HepG2 (cell line): ENCODE data around the gene AP5Z1. TPM values are rescaled to one million over a fixed set of nuclear protein-coding genes. Genes with fewer than 3 reads are reported as not detected.

Experiments
- ARNT ChIP-seq: fragments of 450-650 bp; IDR thresholded peaks from 2 replicates; pipeline ENCODE4 v1.6.1; 2017
- GABPB1 ChIP-seq: IDR thresholded peaks from 2 replicates; pipeline ENCODE4 v1.6.1; 2016; ENCODE audit warnings: mild to moderate bottlenecking, missing genetic modification reagents, moderate library complexity, missing compliant biosample characterization
- JUNB ChIP-seq: sonication (generic); formaldehyde crosslinking; IDR thresholded peaks from 2 replicates; pipeline ENCODE4 v1.8.0; 2022; ENCODE audit warnings: missing genetic modification reagents, mild to moderate bottlenecking, borderline replicate concordance
- MAFK ChIP-seq, 2 experiments: IDR thresholded peaks in 1 of 2; conservative IDR thresholded peaks in 1 of 2; 2 replicates each; pipeline ENCODE4 v1.6.1; 2011; ENCODE audit warnings: improper control_type of control experiment in 2 of 2, low read length in 2 of 2
- MED8 ChIP-seq: sonication (generic); formaldehyde crosslinking; IDR thresholded peaks from 2 replicates; pipeline ENCODE4 v1.8.1; 2023; ENCODE audit warnings: mild to moderate bottlenecking, missing genetic modification reagents; ENCODE audit not compliant: insufficient replicate concordance
- MZF1 ChIP-seq: sonication (generic); formaldehyde crosslinking; IDR thresholded peaks from 2 replicates; pipeline ENCODE4 v1.8.1; 2023; ENCODE audit warnings: mild to moderate bottlenecking, missing genetic modification reagents, borderline replicate concordance
- NR3C1 ChIP-seq: sonication (generic); formaldehyde crosslinking; IDR thresholded peaks from 2 replicates; pipeline ENCODE4 v1.4.0; 2020; ENCODE audit warnings: missing genetic modification reagents
- RELA ChIP-seq: sonication (generic); formaldehyde crosslinking; IDR thresholded peaks from 2 replicates; pipeline ENCODE4 v1.4.0; 2020; ENCODE audit warnings: missing genetic modification reagents
- SIN3B ChIP-seq: fragments of 150-350 bp; IDR thresholded peaks from 2 replicates; pipeline ENCODE4 v1.6.1; 2014; ENCODE audit warnings: low read length
- SNRNP70 ChIP-seq: fragments of 200-400 bp; formaldehyde crosslinking; IDR thresholded peaks from 2 replicates; pipeline ENCODE4 v1.6.1; 2017; ENCODE audit warnings: mild to moderate bottlenecking, low read depth, low read length, moderate library complexity
- YY1 ChIP-seq: IDR thresholded peaks from 2 replicates; pipeline ENCODE4 v1.6.1; 2011; ENCODE audit warnings: low read length, low read depth, moderate library complexity, mild to moderate bottlenecking; ENCODE audit not compliant: insufficient read depth, insufficient replicate concordance
- ZFY ChIP-seq: sonication (generic); formaldehyde crosslinking; IDR thresholded peaks from 2 replicates; pipeline ENCODE4 v1.4.0; 2020; ENCODE audit warnings: missing genetic modification reagents
- ZNF317 ChIP-seq: sonication (generic); formaldehyde crosslinking; IDR thresholded peaks from 2 replicates; pipeline ENCODE4 v1.5.0; 2020; ENCODE audit warnings: mild to moderate bottlenecking, missing genetic modification reagents
- ZNF432 ChIP-seq: sonication (generic); formaldehyde crosslinking; IDR thresholded peaks from 2 replicates; pipeline ENCODE4 v1.5.0; 2020; ENCODE audit warnings: missing genetic modification reagents, mild to moderate bottlenecking, borderline replicate concordance
- ZNF549 ChIP-seq: sonication (generic); formaldehyde crosslinking; IDR thresholded peaks from 2 replicates; pipeline ENCODE4 v1.5.0; 2020; ENCODE audit warnings: missing genetic modification reagents
- ZNF775 ChIP-seq: sonication (generic); formaldehyde crosslinking; IDR thresholded peaks from 2 replicates; pipeline ENCODE4 v1.4.0; 2020; ENCODE audit warnings: missing genetic modification reagents, mild to moderate bottlenecking, moderate library complexity, borderline replicate concordance
- ZNF776 ChIP-seq: sonication (generic); formaldehyde crosslinking; IDR thresholded peaks from 2 replicates; pipeline ENCODE4 v1.4.0; 2020; ENCODE audit warnings: mild to moderate bottlenecking, missing genetic modification reagents
- ZSCAN20 ChIP-seq: sonication (generic); formaldehyde crosslinking; IDR thresholded peaks from 2 replicates; pipeline ENCODE4 v1.4.0; 2020; ENCODE audit warnings: missing genetic modification reagents, mild to moderate bottlenecking, borderline replicate concordance
- polyA plus RNA-seq, 8 experiments: library from polyadenylated mRNA; depleted of rRNA in 3 of 8; stranded (reverse) in 7 of 8; unstranded in 1 of 8; fragments of >200 nt; fragmentation: Illumina TruSeq in 4 of 8; extraction: Trizol in 4 of 8; gene quantifications; 2 replicates each; pipeline versions ENCODE4 v1.2.1 to v1.2.3, GENCODE V29; 2011 to 2016; ENCODE audit warnings: low read depth in 4 of 8, missing spikeins in 1 of 8, mixed read lengths in 1 of 8; ENCODE audit not compliant: insufficient read depth in 1 of 8
- total RNA-seq, 5 experiments: library from RNA; depleted of rRNA; stranded (reverse); fragments of >200 nt; fragmentation: Illumina TruSeq; extraction: Trizol; gene quantifications; 2 replicates each; pipeline ENCODE4 v1.2.3, GENCODE V29; 2016; ENCODE audit warnings: low read depth in 1 of 5
- TF ChIP-seq, protein P1 (sequence below): sonication (generic); formaldehyde crosslinking; IDR thresholded peaks from 2 replicates; pipeline ENCODE4 v1.5.0; 2020; ENCODE audit warnings: missing genetic modification reagents
- TF ChIP-seq, protein P2 (sequence below): IDR thresholded peaks from 2 replicates; pipeline ENCODE4 v1.6.1; 2016; ENCODE audit warnings: low read depth, missing genetic modification reagents, missing compliant biosample characterization
- TF ChIP-seq, protein P3 (sequence below): sonication (generic); formaldehyde crosslinking; IDR thresholded peaks from 2 replicates; pipeline ENCODE4 v1.5.1; 2020; ENCODE audit warnings: missing genetic modification reagents, mild to moderate bottlenecking, borderline replicate concordance
- TF ChIP-seq, protein P4 (sequence below): sonication (generic); formaldehyde crosslinking; IDR thresholded peaks from 2 replicates; pipeline ENCODE4 v1.4.0; 2020; ENCODE audit warnings: mild to moderate bottlenecking, missing genetic modification reagents

Gene AP5Z1
- total and polyA plus RNA-seq, 2 of the 13 experiments (the other 11 are each of a cell fraction or from before 2014, with no cell fraction given) = 9.3 to 15.1 TPM

DNA sequence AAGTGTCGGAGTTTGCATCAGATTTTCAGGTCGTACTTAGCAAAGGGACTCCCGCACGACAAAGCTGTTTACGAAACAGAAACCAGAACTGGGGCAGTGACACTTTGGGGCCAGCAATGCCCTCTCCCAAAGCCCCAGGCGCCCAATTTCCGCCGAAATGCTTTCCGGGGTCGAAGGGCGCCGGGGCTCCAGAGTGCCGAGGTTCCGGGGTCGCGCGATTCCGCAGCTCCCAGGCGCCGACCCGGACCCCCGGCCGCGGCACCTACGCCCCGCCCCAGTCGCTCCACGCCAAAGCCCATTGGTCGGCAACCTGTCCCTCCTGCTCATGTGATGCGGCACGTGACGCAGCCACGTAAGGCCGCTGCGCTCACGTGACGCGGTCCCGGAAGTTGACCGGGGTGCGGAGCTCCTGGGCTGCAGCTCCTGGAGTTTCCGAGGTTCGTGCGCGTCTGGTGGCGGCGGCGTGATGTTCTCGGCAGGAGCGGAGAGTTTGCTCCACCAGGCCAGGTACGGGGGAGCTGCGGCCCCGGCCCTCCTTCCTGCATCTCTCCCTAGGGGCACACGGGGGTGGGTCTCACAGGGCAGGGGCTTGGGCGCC is at the start of gene AP5Z1 (continued):
- TF ChIP-seq, protein P1, sequence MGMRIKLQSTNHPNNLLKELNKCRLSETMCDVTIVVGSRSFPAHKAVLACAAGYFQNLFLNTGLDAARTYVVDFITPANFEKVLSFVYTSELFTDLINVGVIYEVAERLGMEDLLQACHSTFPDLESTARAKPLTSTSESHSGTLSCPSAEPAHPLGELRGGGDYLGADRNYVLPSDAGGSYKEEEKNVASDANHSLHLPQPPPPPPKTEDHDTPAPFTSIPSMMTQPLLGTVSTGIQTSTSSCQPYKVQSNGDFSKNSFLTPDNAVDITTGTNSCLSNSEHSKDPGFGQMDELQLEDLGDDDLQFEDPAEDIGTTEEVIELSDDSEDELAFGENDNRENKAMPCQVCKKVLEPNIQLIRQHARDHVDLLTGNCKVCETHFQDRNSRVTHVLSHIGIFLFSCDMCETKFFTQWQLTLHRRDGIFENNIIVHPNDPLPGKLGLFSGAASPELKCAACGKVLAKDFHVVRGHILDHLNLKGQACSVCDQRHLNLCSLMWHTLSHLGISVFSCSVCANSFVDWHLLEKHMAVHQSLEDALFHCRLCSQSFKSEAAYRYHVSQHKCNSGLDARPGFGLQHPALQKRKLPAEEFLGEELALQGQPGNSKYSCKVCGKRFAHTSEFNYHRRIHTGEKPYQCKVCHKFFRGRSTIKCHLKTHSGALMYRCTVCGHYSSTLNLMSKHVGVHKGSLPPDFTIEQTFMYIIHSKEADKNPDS (CRISPR knock-in tag) = no peak
- TF ChIP-seq, protein P2, sequence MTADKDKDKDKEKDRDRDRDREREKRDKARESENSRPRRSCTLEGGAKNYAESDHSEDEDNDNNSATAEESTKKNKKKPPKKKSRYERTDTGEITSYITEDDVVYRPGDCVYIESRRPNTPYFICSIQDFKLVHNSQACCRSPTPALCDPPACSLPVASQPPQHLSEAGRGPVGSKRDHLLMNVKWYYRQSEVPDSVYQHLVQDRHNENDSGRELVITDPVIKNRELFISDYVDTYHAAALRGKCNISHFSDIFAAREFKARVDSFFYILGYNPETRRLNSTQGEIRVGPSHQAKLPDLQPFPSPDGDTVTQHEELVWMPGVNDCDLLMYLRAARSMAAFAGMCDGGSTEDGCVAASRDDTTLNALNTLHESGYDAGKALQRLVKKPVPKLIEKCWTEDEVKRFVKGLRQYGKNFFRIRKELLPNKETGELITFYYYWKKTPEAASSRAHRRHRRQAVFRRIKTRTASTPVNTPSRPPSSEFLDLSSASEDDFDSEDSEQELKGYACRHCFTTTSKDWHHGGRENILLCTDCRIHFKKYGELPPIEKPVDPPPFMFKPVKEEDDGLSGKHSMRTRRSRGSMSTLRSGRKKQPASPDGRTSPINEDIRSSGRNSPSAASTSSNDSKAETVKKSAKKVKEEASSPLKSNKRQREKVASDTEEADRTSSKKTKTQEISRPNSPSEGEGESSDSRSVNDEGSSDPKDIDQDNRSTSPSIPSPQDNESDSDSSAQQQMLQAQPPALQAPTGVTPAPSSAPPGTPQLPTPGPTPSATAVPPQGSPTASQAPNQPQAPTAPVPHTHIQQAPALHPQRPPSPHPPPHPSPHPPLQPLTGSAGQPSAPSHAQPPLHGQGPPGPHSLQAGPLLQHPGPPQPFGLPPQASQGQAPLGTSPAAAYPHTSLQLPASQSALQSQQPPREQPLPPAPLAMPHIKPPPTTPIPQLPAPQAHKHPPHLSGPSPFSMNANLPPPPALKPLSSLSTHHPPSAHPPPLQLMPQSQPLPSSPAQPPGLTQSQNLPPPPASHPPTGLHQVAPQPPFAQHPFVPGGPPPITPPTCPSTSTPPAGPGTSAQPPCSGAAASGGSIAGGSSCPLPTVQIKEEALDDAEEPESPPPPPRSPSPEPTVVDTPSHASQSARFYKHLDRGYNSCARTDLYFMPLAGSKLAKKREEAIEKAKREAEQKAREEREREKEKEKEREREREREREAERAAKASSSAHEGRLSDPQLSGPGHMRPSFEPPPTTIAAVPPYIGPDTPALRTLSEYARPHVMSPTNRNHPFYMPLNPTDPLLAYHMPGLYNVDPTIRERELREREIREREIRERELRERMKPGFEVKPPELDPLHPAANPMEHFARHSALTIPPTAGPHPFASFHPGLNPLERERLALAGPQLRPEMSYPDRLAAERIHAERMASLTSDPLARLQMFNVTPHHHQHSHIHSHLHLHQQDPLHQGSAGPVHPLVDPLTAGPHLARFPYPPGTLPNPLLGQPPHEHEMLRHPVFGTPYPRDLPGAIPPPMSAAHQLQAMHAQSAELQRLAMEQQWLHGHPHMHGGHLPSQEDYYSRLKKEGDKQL (CRISPR knock-in tag) = no peak
- TF ChIP-seq MZF1 (CRISPR knock-in tag) (no peak), MAFK (conservative IDR thresholded peaks at IDR 0.05 in 1 of 2, IDR thresholded peaks at IDR 0.05 in 1 of 2; ENCODE audit: low read length in 2 of 2) (no peak), ZNF432 (CRISPR knock-in tag) (no peak), ZNF549 (CRISPR knock-in tag) (no peak), RELA (peak; percentile 66; the same call in 1 of the 2 replicates), GABPB1 (peak; percentile 97), ZSCAN20 (CRISPR knock-in tag) (0 out of 2 replicates have a peak, but pooled peaks have one; percentile 67), SNRNP70 (no peak), ZNF775 (CRISPR knock-in tag) (no peak), ARNT (no peak), MED8 (peak; percentile 66), YY1 (peak; percentile 62), NR3C1 (CRISPR knock-in tag) (no peak), ZFY (CRISPR knock-in tag) (peak; percentile 59; the same call in 1 of the 2 replicates), ZNF776 (CRISPR knock-in tag) (no peak), JUNB (no peak), SIN3B (peak; percentile 86), ZNF317 (peak; percentile 56; the same call in 1 of the 2 replicates)
- TF ChIP-seq, protein P3, sequence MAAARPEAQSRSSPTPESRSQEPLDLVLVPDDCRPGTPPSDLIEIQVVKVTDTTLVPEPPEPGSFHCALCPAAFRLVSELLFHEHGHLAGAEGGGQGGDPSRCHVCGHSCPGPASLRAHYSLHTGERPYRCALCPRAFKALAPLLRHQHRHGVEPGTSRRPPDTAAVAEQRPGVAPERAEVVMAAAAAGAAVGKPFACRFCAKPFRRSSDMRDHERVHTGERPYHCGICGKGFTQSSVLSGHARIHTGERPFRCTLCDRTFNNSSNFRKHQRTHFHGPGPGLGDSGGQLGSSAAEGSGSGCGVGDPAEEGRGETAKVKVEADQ (CRISPR knock-in tag) = peak; percentile 49; the same call in 1 of the 2 replicates
- TF ChIP-seq, protein P4, sequence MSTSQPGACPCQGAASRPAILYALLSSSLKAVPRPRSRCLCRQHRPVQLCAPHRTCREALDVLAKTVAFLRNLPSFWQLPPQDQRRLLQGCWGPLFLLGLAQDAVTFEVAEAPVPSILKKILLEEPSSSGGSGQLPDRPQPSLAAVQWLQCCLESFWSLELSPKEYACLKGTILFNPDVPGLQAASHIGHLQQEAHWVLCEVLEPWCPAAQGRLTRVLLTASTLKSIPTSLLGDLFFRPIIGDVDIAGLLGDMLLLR = peak; percentile 82; the same call in 1 of the 2 replicates
